Gastrocnemius medialis (tissue), 4 donors: Measurements from ENCODE around the gene RASL12. TPM values are rescaled to one million over a fixed set of nuclear protein-coding genes. Genes with fewer than 3 reads are reported as not detected.

ENCODE experiments used
- ATAC-seq, 2 donors: fragments of 150-250 bp; one replicate each; pipeline ENCODE4 v1.9.1; 2016
- DNase-seq, 2 donors: peaks; one replicate each; pipeline ENCODE4 v3.0.0-alpha.2; 2019
- H3K27ac ChIP-seq, 4 donors: fragments of 200-600 bp; sonication (generic); 1 replicate in 1 of 4; 2 replicates in 3 of 4; pipeline ENCODE4 v1.5.1; 2016 to 2018; ENCODE audit warnings: mild to moderate bottlenecking in 2 of 4, moderate library complexity in 1 of 4
- H3K27me3 ChIP-seq, 3 donors: fragments of 200-600 bp; sonication (generic) in 2 of 3; 1 replicate in 1 of 3; 2 replicates in 2 of 3; pipeline versions ENCODE4 v1.5.1 to v1.6.0; 2016 to 2019; ENCODE audit warnings: mild to moderate bottlenecking in 1 of 3, moderate library complexity in 1 of 3
- H3K36me3 ChIP-seq, 2 donors: fragments of 200-600 bp; sonication (generic) in 1 of 2; one replicate each; pipeline ENCODE4 v1.5.1; 2017 to 2018
- H3K4me1 ChIP-seq, 2 donors: fragments of 200-600 bp; sonication (generic) in 1 of 2; one replicate each; pipeline ENCODE4 v1.5.1; 2016 to 2017; ENCODE audit warnings: mild to moderate bottlenecking in 2 of 2
- H3K4me3 ChIP-seq, 4 donors: fragments of 200-600 bp; sonication (generic) in 3 of 4; 1 replicate in 1 of 4; 2 replicates in 3 of 4; pipeline ENCODE4 v1.5.1; 2016 to 2019; ENCODE audit warnings: mild to moderate bottlenecking in 2 of 4
- H3K9me3 ChIP-seq, 3 donors: fragments of 200-600 bp; sonication (generic) in 2 of 3; 1 replicate in 1 of 3; 2 replicates in 2 of 3; pipeline ENCODE4 v1.5.1; 2016 to 2019
- CTCF ChIP-seq, 5 experiments: fragments of 450-650 bp in 3 of 5; fragments of 200-600 bp in 2 of 5; sonication (generic) in 2 of 5; IDR thresholded peaks in 4 of 5; conservative IDR thresholded peaks in 1 of 5; 1 replicate in 4 of 5; 2 replicates in 1 of 5; pipeline ENCODE4 v1.5.1; 2016 to 2019; ENCODE audit warnings: antibody characterized with exemption in 5 of 5, mild to moderate bottlenecking in 3 of 5, moderate library complexity in 3 of 5
- POLR2A ChIP-seq, 2 donors: fragments of 450-650 bp; IDR thresholded peaks; one replicate each; pipeline ENCODE4 v1.6.1; 2017; ENCODE audit warnings: antibody characterized with exemption in 2 of 2, mild to moderate bottlenecking in 2 of 2, moderate library complexity in 2 of 2
- in situ Hi-C, 4 donors: fragments of 200-750 bp; cut with MboI; loops; one replicate each; pipeline versions ENCODE4 v1.15.0 to v1.8.0; 2017; ENCODE audit warnings: low sequenced_read_pairs in 4 of 4
- intact Hi-C: fragments of 100-400 bp; cut with DNase I; formaldehyde crosslinking; loops from one replicate; pipeline ENCODE4 v1.15.1; 2023; ENCODE audit warnings: low total_unique reads
- total RNA-seq, 4 donors: library from RNA; depleted of rRNA; stranded (reverse); fragments of >200 nt; gene quantifications; one replicate each; pipeline versions ENCODE4 v1.1.0 to v1.2.3, GENCODE V29; 2016

Gene RASL12
- total RNA-seq, 4 donors from 2014 or later: 2.8 to 8.2 (median 5.4) TPM

GRCh38 chr15:65106011-65106590 is 38.3 kb upstream of the RASL12 start:
- ATAC-seq (no peak), DNase-seq (no peak)
- Histone ChIP-seq H3K4me1 (no peaks in the 10 kb centered on the region), H3K4me3 (no peak overlapping the region), H3K27ac (no peak overlapping the region), H3K27me3 (no peaks in the 10 kb centered on the region), H3K9me3 (no peaks in the 10 kb centered on the region), H3K36me3 (peaks cover 0 to 31% of the 10 kb centered on the region in 2 donors)
- TF ChIP-seq POLR2A (IDR thresholded peaks at IDR 0.05) (no peak), CTCF (IDR thresholded peaks at IDR 0.05 in 4 of 5, conservative IDR thresholded peaks at IDR 0.05 in 1 of 5) (no peak)
- intact Hi-C loops (no loop called here), in situ Hi-C loops (no loop called here)

- TF ChIP-seq CTCF (IDR thresholded peaks at IDR 0.05 in 4 of 5, conservative IDR thresholded peaks at IDR 0.05 in 1 of 5) (no peak), POLR2A (IDR thresholded peaks at IDR 0.05) (no peak)
- Histone ChIP-seq H3K4me3 (no peak overlapping the region), H3K27ac (no peak overlapping the region), H3K9me3 (no peaks in the 10 kb centered on the region), H3K27me3 (no peaks in the 10 kb centered on the region), H3K4me1 (no peaks in the 10 kb centered on the region), H3K36me3 (peaks cover 0 to 41% of the 10 kb centered on the region in 2 donors)
- DNase-seq (no peak), ATAC-seq (no peak)
- in situ Hi-C loops: no loop called here
- intact Hi-C loops: no loop called here
Measured at GRCh38 chr15:65105038-65105437, 37.2 kb upstream of the RASL12 start.

GRCh38 chr15:65102912-65103311 is 35.1 kb upstream of the RASL12 start:
- TF ChIP-seq CTCF (IDR thresholded peaks at IDR 0.05 in 4 of 5, conservative IDR thresholded peaks at IDR 0.05 in 1 of 5) (no peak), POLR2A (IDR thresholded peaks at IDR 0.05) (no peak)
- intact Hi-C loops: no loop called here
- Histone ChIP-seq H3K27me3 (no peaks in the 10 kb centered on the region), H3K4me3 (no peak overlapping the region), H3K9me3 (no peaks in the 10 kb centered on the region), H3K27ac (no peak overlapping the region), H3K36me3 (peaks cover 0 to 61% of the 10 kb centered on the region in 2 donors), H3K4me1 (no peaks in the 10 kb centered on the region)
- in situ Hi-C loops: no loop called here
- DNase-seq: no peak
- no peak for ATAC-seq

- peaks cover 0 to 68% of the 10 kb centered on the region in 2 donors for H3K36me3 ChIP-seq
- in situ Hi-C loops: no loop called here
Measured at GRCh38 chr15:65101891-65102708, 34.3 kb upstream of the RASL12 start.

More at GRCh38 chr15:65101891-65102708, 34.3 kb upstream of the RASL12 start:
- Histone ChIP-seq H3K9me3 (no peaks in the 10 kb centered on the region), H3K4me1 (no peaks in the 10 kb centered on the region), H3K27ac (no peak overlapping the region), H3K4me3 (no peak overlapping the region), H3K27me3 (no peaks in the 10 kb centered on the region)
- no peak for TF ChIP-seq POLR2A (IDR thresholded peaks at IDR 0.05)
- peak in 1 of 5 experiments; percentile 17 for TF ChIP-seq CTCF (IDR thresholded peaks at IDR 0.05 in 4 of 5, conservative IDR thresholded peaks at IDR 0.05 in 1 of 5)
- ATAC-seq: no peak
- intact Hi-C loops: loop anchor here (1.0 kb wide), 1 partner anchor 48 kb away; no protein-coding TSS in a partner anchor
- DNase-seq: no peak
